Measurements from ENCODE around the gene PUS1.

- no peak for TF ChIP-seq POLR2A (IDR thresholded peaks at IDR 0.05; ENCODE audit: low read depth, low read length)
- TF ChIP-seq POLR2AphosphoS5 (IDR thresholded peaks at IDR 0.05; ENCODE audit: low read depth, low read length) = no peak
- TF ChIP-seq TAF1 (IDR thresholded peaks at IDR 0.05; ENCODE audit: borderline replicate concordance, low read depth, low read length) = no peak
Measured at GRCh38 chr12:131896080-131896810, 32.8 kb upstream of the PUS1 start.

Data from GM12892 (cell line).